Measurements from ENCODE around the gene RRP1B. TPM values are rescaled to one million over a fixed set of nuclear protein-coding genes. Genes with fewer than 3 reads are reported as not detected.

The RRP1B gene
- total and polyA plus RNA-seq, 9 of the 15 experiments (the other 6 are each of a cell fraction or from before 2014, with no cell fraction given) = 6.8 to 66.6 (median 41.9) TPM

GRCh38 chr21:43645136-43645891 is 14.0 kb upstream of the RRP1B start (continued):
- TF ChIP-seq SMC3 (conservative IDR thresholded peaks at IDR 0.05; ENCODE audit: insufficient read depth, low read depth, low read length) (0 out of 2 replicates have a peak, but pooled peaks have one; percentile 41), ZNF639 (CRISPR knock-in tag; conservative IDR thresholded peaks at IDR 0.05 in 1 of 2, IDR thresholded peaks at IDR 0.05 in 1 of 2) (no peak), HOXB6 (CRISPR knock-in tag; IDR thresholded peaks at IDR 0.05; ENCODE audit: borderline replicate concordance) (no peak), IFI16 (CRISPR knock-in tag; IDR thresholded peaks at IDR 0.05) (no peak), JUND (IDR thresholded peaks at IDR 0.05; ENCODE audit: borderline replicate concordance, low read depth, low read length) (peak; percentile 34; the same call in 1 of the 2 replicates), JUND (tag; IDR thresholded peaks at IDR 0.05; ENCODE audit: borderline replicate concordance, low read depth, low read length) (peak; percentile 42; the same call in 1 of the 3 replicates), SAP30 (IDR thresholded peaks at IDR 0.05; ENCODE audit: borderline replicate concordance, insufficient read depth, low read depth, low read length, poor library complexity, severe bottlenecking) (no peak), ILK (tag; IDR thresholded peaks at IDR 0.05; ENCODE audit: borderline replicate concordance, low read depth) (no peak), SMARCA5 (IDR thresholded peaks at IDR 0.05) (no peak), ZNF830 (CRISPR knock-in tag; IDR thresholded peaks at IDR 0.05) (no peak)

Data from K562 (cell line).